BE2C (cell line): ENCODE measurements around the gene IL23R.

Experiments used
- DNase-seq: peaks from one replicate; pipeline ENCODE4 v3.0.0-alpha.2; 2020
- H3K27me3 ChIP-seq: fragments of 250-450 bp; sonication (Bioruptor Pico); 2 replicates; pipeline ENCODE4 v1.5.1; 2020; ENCODE audit warnings: mild to moderate bottlenecking
- H3K36me3 ChIP-seq: fragments of 250-450 bp; sonication (Bioruptor Pico); 2 replicates; pipeline ENCODE4 v1.5.1; 2020; ENCODE audit warnings: mild to moderate bottlenecking
- H3K4me1 ChIP-seq: fragments of 250-450 bp; sonication (Bioruptor Pico); 2 replicates; pipeline ENCODE4 v1.5.1; 2020
- H3K4me3 ChIP-seq: 2 replicates; pipeline ENCODE4 v1.5.1; 2011; ENCODE audit warnings: low read depth, low read length
- H3K9me3 ChIP-seq: fragments of 250-450 bp; sonication (Bioruptor Pico); 2 replicates; pipeline ENCODE4 v1.5.1; 2020
- CTCF ChIP-seq: IDR thresholded peaks from 2 replicates; pipeline ENCODE4 v1.5.1; 2012; ENCODE audit warnings: mild to moderate bottlenecking, low read depth, low read length

The IL23R gene

GRCh38 chr1:67294836-67295617 lies 128.8 kb downstream of the IL23R start:
- TF ChIP-seq CTCF: no peak
- no peaks in the 10 kb centered on the region for H3K27me3 ChIP-seq

GRCh38 chr1:67298762-67299161 lies 132.5 kb downstream of the IL23R start:
- Histone ChIP-seq H3K36me3 (no peaks in the 10 kb centered on the region), H3K9me3 (no peaks in the 10 kb centered on the region), H3K4me1 (no peaks in the 10 kb centered on the region), H3K27me3 (no peaks in the 10 kb centered on the region), H3K4me3 (no peak overlapping the region)
- no peak for TF ChIP-seq CTCF
- no peak for DNase-seq

More at GRCh38 chr1:67294836-67295617, 128.8 kb downstream of the IL23R start:
- no peaks in the 10 kb centered on the region for H3K36me3 ChIP-seq
- no peaks in the 10 kb centered on the region for H3K9me3 ChIP-seq
- H3K4me3 ChIP-seq: no peak overlapping the region
- no peak for DNase-seq
- H3K4me1 ChIP-seq: no peaks in the 10 kb centered on the region

GRCh38 chr1:67299296-67299695 lies 133.0 kb downstream of the IL23R start:
- Histone ChIP-seq H3K4me3 (no peak overlapping the region), H3K4me1 (no peaks in the 10 kb centered on the region), H3K36me3 (no peaks in the 10 kb centered on the region), H3K9me3 (no peaks in the 10 kb centered on the region), H3K27me3 (no peaks in the 10 kb centered on the region)
- no peak for DNase-seq
- no peak for TF ChIP-seq CTCF

GRCh38 chr1:67300561-67300960 lies 134.3 kb downstream of the IL23R start:
- Histone ChIP-seq H3K4me3 (no peak overlapping the region), H3K9me3 (no peaks in the 10 kb centered on the region), H3K4me1 (no peaks in the 10 kb centered on the region), H3K27me3 (no peaks in the 10 kb centered on the region), H3K36me3 (no peaks in the 10 kb centered on the region)
- DNase-seq: no peak
- TF ChIP-seq CTCF: no peak

- no peak overlapping the region for H3K4me3 ChIP-seq
- no peak for DNase-seq
- no peaks in the 10 kb centered on the region for H3K36me3 ChIP-seq
- H3K27me3 ChIP-seq: peaks cover 11% of the 10 kb centered on the region
- no peaks in the 10 kb centered on the region for H3K9me3 ChIP-seq
- TF ChIP-seq CTCF: no peak
- H3K4me1 ChIP-seq: no peaks in the 10 kb centered on the region
Observed at GRCh38 chr1:67304023-67304422, 137.8 kb downstream of the IL23R start.

- H3K4me3 ChIP-seq: no peak overlapping the region
- DNase-seq: no peak
- no peaks in the 10 kb centered on the region for H3K9me3 ChIP-seq
- no peaks in the 10 kb centered on the region for H3K36me3 ChIP-seq
- H3K4me1 ChIP-seq: no peaks in the 10 kb centered on the region
- TF ChIP-seq CTCF: no peak
- peaks cover 11% of the 10 kb centered on the region for H3K27me3 ChIP-seq
Observed at GRCh38 chr1:67306547-67306946, 140.3 kb downstream of the IL23R start.
